Tongue (tissue), 2 donors: Measurements from ENCODE around the gene NOL9. TPM values are rescaled to one million over a fixed set of nuclear protein-coding genes. Genes with fewer than 3 reads are reported as not detected.
A peak's percentile ranks its signal among the peaks of the same experiment; 100 is the strongest.

Experiments used
- DNase-seq: peaks from one replicate; pipeline ENCODE4 v3.0.0-alpha.2; 2015
- total RNA-seq: library from RNA; depleted of rRNA; stranded (reverse); fragments of >200 nt; gene quantifications from one replicate; pipeline ENCODE4 v1.2.3, GENCODE V29; 2014

NOL9 gene
- total RNA-seq, 1 donor from 2014 or later = 28.2 TPM

DNA sequence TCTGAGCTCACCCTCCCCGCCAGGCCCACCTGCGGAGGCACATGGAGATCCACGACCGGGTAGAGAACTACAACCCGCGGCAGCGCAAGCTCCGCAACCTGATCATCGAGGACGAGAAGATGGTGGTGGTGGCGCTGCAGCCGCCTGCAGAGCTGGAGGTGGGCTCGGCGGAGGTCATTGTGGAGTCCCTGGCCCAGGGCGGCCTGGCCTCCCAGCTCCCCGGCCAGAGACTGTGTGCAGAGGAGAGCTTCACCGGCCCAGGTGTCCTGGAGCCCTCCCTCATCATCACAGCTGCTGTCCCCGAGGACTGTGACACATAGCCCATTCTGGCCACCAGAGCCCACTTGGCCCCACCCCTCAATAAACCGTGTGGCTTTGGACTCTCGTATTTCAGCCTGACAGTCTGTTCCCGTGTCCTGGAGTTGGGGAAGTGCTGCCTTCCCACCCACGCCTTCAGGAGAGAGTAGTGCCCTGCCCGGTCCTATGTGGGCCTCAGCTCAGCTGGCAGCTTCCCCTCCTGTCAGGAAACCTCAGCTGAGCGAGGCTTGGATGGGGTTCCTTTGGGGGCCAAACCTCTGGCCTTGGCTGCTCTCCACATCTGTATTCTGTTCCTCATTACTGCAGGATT is 34.7 kb upstream of the NOL9 start:
- no peak for DNase-seq

DNA sequence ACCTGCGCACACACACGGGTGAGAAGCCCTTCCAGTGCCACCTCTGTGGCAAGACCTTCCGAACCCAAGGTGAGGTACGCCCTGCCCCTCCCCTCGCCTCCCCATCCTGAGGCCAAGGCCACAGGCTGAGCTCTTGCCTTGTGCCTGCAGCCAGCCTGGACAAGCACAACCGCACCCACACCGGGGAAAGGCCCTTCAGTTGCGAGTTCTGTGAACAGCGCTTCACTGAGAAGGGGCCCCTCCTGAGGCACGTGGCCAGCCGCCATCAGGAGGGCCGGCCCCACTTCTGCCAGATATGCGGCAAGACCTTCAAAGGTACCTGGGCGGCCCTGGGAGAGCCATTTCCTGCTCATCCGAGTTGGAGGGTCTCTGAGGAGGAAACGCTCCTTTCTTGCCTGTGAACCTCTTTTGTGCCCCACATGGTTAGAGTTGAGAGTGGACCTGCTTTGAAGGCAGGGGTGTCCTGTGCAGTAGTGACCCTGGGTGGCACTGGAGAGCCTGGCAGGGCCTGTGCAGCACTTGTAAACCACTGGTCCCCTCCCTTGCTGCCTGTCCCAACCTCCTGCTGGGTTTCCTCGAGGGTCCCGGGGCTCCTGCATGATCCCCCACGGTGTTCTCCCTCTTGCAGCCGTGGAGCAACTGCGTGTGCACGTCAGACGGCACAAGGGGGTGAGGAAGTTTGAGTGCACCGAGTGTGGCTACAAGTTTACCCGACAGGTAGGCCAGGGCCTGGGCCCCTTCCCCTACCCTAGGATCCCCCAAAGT is 34.0 kb upstream of the NOL9 start:
- no peak for DNase-seq

DNA sequence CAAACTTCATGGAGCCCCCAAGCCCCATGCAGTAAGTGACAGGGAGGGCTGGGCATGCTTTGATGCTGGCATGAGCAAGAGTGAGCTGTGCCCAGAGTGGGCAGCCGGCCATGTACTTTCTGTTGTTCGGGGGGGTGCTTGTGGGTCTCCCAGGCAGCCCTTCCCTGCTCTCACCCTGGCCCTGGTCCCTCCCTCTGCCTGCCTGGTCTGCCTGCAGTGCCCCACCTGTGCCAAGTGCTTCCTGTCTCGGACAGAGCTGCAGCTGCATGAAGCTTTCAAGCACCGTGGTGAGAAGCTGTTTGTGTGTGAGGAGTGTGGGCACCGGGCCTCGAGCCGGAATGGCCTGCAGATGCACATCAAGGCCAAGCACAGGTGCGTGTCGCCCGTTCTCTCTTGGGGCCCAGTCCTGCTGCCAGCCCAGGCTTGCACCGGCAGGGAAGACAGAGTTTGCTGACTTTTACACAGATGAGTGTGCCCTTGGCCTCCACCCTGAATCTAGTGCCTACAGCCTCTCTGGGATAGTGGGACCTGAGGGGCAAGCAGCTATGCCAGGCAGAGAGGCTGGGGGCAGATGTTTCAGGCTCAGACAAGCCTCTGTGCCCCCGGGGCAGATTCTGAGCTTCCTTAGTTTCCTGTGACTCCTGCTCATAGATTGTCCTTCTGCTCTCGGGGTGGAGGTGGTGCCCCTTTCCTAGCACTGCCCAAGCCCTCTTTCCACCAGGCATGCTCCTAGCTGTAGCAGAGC is 33.1 kb upstream of the NOL9 start:
- DNase-seq = peak; percentile 86

DNA sequence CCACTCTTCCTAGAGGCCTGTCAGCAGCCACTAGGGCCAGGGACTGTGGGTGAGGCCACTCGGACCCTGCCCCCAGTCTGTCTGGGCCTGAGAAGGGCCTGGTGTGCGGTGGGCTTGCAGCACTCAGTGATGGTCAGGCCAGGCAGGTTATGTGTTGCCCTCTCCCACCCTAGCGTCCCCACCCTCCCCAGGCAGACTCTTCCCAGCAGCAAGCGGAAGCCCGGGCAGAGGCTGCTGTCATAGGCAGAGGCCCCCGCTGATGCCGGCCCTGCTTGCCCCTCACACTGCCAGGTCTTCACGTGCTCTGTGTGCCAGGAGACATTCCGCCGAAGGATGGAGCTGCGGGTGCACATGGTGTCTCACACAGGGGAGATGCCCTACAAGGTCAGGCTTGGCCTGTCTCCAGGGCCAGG is 32.1 kb upstream of the NOL9 start:
- DNase-seq = no peak

DNA sequence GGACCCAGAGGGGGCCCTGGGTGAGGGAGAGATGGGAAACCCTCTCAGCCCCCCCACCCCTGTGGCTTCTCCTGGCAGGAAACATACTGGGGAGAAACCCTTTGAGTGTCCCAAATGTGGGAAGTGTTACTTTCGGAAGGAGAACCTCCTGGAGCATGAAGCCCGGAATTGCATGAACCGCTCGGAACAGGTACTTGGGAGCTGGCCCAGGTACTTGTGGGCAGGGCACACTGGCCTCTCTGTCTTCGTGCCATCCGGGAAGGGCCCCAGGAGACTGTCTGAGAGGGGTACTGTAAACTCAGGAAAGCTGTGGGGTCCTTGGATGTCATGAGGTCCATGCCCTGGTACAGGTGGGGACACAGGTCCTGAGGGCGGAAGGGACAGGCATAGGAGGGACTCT is 31.5 kb upstream of the NOL9 start:
- DNase-seq = no peak

DNA sequence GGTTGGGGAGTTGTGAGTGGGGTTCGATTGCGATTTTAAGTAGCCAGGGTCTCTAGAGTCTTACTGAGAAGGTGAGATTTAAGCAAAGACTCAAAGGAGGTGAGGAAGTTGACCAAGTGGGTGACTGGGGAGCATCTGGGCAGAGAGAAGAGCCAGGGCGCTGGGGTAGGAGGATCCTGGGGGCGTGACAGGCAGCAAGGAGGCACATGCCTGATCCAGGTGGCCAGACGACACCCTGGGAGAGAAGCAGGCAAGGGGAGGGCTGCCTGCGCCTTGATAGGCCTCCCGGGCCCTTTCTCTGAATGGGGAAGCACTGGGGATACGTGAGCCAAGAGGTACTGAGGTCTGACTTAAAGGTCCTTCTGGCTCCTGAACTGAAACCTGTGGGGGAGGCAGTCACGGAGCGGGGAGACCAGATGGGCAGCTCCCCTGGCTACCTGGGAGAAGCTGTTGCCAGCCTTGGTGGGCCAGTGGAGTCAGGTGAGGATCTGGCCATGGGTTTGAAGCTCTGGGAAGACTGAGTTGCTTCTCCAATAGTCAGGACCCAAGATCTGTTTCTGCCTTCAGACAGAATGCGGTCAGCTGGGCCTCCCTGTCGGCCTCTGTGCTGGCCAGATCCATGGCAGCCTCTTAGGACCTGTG is 30.9 kb upstream of the NOL9 start:
- no peak for DNase-seq

DNA sequence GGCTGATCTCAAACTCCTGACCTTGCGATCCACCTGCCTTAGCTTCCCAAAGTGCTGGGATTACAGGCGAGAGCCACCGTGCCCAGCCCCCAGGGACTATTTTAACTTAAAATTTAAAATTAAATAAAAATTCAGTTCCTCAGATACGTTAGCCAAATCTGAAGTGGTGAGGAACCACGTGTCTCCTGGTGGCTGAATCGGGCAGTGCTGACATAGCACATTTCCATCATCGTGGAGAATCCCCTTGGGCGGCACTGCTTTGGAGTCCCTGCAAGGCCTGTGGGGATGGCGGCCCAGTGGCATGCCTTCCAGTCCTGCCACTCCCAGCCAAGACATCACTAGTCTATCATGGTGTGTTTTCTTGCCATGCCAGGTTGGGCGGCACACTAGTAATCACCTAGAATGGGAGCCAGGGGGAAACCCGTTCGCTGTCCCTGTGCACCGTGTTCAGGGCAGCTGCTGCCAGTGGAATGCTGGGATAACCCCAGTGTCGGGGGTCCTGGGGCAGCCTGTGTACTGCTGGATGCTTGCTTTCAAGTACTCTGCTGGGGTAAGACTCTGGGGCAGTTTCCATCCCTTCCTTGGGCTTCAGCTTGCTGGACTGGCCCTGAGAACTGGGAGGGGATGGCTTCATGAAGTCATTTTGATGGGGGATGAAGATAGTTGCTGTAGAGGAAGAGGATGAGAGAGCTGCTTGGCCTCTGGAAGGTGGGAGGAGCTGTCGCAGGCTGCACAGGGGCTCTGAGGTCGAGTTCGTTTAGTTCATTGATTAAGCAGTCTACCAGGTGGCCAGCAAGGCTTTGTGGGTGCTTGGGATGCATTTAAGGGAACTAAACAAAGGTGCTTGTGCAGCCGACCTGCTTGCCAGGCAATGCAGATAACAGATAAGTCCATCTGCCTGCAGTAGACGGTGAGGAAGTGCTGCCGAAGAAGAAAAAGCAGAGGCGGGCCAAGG is 30.1 kb upstream of the NOL9 start:
- no peak for DNase-seq

DNA sequence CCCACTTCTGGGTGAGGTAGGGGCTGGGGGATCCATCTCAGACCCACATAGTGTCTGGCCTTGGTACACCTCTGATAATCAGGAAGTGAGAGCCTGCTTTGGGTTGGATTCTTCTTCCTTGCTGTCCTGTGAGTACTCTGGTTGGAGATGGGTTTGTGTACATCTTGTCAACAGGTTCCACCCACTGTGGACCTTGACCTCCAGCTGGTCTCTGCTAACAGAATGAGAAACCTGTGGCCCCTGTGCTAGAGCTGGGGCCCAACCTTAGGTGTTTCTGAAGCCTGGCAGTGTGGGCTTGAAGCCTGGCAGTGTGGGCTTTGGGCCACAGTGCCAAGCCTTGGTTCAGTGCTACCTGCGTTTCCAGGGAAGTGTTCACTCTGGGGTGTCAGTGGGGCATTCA is 28.1 kb upstream of the NOL9 start:
- no peak for DNase-seq

DNA sequence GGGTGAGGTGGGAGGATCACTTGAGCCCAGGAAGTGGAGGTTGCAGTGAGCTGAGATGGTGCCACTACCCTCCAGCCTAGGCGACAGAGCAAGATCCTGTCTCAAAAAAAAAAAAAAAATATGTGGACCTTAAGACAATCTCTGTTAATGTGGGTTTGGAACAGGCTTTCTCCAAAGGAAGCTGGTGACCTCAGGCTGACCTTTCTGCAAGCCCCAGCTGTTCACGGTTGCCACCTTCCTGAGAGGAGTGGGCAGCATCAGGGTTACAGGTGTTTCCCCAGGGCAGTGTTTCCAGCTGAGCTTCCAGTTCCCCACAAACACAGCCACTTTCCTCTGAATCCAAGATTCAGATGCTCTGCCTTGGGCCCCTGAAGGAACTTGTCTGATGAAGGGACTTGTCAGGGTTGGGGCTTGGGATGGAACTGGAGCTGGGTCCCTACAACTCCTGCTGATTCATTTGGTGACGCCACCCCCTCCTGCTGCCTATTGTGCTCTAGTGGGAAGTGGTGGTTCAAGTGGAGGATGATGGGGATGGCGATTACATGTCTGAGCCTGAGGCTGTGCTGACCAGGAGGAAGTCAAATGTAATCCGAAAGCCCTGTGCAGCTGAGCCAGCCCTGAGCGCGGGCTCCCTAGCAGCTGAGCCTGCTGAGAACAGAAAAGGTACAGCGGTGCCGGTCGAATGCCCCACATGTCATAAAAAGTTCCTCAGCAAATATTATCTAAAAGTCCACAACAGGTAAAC is 27.4 kb upstream of the NOL9 start:
- no peak for DNase-seq

DNA sequence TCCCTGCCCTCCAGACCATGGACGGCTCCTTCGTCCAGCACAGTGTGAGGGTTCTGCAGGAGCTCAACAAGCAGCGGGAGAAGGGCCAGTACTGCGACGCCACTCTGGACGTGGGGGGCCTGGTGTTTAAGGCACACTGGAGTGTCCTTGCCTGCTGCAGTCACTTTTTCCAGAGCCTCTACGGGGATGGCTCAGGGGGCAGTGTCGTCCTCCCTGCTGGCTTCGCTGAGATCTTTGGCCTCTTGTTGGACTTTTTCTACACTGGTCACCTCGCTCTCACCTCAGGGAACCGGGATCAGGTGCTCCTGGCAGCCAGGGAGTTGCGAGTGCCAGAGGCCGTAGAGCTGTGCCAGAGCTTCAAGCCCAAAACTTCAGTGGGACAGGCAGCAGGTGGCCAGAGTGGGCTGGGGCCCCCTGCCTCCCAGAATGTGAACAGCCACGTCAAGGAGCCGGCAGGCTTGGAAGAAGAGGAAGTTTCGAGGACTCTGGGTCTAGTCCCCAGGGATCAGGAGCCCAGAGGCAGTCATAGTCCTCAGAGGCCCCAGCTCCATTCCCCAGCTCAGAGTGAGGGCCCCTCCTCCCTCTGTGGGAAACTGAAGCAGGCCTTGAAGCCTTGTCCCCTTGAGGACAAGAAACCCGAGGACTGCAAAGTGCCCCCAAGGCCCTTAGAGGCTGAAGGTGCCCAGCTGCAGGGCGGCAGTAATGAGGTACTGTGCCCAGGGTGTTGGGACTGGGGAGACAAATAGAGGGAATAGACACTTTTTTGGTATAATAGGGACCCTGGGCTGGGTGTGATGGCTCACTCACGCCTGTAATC is 26.5 kb upstream of the NOL9 start:
- DNase-seq = no peak

DNA sequence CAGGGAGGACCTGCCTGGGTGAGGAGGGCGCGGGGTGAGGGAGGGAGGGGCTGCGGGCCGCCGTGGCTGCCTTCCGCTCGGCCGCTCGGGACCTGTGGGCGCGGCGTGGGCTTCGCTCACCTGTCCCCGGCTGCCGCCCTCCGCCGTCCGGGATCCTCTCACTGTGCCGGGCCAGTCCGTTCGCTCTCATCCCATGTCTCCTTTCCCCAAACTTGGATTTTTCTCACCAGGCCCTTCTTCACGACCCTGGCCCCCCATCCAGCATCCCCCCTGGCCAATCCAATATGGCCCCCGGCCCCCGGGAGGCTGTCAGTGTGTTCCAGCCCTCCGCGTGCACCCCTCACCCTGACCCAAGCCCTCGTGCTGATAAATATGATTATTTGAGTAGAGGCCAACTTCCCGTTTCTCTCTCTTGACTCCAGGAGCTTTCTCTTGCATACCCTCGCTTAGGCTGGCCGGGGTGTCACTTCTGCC is 25.8 kb upstream of the NOL9 start:
- no peak for DNase-seq

DNA sequence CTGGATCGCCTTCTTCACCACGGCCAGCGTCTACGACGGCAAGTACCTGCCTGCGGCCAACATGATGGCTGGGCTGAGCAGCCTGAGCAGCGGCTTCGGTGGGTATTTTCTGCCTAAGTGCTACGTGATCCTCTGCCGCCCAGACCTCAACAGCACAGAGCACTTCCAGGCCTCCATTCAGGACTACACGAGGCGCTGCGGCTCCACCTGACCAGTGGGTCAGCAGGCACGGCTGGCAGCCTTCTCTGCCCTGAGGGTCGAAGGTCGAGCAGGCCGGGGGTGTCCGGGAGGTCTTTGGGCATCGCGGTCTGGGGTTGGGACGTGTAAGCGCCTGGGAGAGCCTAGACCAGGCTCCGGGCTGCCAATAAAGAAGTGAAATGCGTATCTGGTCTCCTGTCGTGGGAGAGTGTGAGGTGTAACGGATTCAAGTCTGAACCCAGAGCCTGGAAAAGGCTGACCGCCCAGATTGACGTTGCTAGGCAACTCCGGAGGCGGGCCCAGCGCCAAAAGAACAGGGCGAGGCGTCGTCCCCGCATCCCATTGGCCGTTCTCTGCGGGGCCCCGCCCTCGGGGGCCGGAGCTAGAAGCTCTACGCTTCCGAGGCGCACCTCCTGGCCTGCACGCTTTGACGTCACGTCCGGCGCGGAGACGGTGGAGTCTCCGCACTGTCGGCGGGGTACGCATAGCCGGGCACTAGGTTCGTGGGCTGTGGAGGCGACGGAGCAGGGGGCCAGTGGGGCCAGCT is 25.2 kb upstream of the NOL9 start, which contains the start of gene ZBTB48:
ZBTB48 (plus strand) TSS at position 621 of the 745 bp plus-strand sequence. CDS start 616 bp downstream, outside the sequence.
- peak; percentile 100 for DNase-seq

DNA sequence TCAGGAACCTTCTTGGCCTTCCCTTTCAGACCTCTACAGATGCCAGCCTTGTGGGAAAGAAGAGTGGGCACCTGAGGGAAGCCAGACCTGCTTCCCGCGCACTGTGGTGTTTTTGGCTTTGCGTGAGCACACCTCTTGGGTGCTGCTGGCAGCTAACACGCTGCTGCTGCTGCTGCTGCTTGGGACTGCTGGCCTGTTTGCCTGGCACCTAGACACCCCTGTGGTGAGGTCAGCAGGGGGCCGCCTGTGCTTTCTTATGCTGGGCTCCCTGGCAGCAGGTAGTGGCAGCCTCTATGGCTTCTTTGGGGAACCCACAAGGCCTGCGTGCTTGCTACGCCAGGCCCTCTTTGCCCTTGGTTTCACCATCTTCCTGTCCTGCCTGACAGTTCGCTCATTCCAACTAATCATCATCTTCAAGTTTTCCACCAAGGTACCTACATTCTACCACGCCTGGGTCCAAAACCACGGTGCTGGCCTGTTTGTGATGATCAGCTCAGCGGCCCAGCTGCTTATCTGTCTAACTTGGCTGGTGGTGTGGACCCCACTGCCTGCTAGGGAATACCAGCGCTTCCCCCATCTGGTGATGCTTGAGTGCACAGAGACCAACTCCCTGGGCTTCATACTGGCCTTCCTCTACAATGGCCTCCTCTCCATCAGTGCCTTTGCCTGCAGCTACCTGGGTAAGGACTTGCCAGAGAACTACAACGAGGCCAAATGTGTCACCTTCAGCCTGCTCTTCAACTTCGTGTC is 24.5 kb upstream of the NOL9 start:
- no peak for DNase-seq

DNA sequence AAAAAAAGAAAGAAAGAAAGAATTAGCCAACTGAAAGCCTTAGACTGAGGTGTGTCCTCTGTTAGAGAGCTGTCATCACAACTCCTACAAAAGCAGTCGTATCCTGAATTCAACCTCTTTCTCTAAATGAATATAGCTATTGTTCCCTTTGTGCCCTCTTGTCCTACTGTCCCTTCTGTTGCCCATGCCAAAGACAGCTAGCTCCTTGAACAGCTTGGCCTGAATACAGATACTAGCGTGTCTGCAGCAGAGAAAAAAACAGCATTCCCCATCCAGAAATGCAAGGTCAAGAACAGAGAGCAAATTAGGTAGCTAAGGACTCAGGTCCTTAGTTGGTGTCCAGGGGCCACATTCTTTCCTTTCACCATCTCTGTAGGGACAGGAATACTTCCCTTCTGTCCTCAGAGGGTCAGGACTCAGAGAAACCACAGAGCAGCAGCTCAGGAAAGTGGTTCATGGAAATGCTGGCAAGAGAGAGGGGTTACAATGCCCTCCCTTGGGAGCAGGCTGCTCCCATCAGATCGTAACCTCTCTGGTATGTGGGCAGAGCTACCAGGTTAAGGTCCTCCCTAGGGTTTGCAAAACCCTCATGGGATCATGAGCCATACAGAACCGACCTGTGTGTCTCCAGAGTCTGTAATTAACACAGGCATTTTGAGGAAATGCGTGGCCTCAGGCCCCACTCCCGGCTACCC is 23.7 kb upstream of the NOL9 start:
- no peak for DNase-seq

DNA sequence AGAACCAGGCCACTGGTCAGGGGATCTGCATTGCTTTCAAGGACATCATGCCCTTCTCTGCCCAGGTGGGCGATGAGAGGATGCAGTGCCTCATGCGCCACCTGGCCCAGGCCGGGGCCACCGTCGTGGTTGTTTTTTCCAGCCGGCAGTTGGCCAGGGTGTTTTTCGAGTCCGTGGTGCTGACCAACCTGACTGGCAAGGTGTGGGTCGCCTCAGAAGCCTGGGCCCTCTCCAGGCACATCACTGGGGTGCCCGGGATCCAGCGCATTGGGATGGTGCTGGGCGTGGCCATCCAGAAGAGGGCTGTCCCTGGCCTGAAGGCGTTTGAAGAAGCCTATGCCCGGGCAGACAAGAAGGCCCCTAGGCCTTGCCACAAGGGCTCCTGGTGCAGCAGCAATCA is 20.5 kb upstream of the NOL9 start:
- DNase-seq = no peak

DNA sequence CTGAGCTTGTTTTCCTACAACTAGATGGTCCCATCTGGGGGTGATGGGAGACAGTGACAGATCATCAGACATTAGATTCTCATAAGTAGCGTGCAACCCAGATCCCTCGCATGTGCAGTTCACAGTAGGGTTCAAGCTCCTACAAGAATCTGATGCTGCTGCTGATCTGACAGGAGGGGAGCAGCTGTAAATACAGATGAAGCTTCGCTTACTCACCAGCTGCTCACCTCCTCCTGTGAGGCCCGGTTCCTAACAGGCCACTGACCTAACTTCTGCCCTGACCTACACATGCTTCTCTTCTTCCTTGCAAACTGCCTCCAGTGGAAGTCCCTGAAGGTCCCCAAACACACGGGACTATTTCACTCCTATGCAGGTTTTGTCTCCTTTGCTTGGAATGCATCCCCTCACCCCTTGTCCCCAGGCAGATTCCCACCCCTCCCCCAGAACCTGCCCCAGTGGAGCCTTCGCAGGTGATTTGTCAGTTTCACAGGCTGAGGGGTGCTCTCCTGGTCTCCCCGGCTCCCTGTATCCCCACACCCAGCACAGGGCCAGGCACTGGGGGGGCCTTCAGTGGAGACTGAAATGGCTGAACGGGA is 19.8 kb upstream of the NOL9 start:
- no peak for DNase-seq
